DMS153 treated with DMSO at 0.1 percent for 48 hours (cell line): ENCODE results near the gene NOD1.
A peak's percentile ranks its signal among the peaks of the same experiment; 100 is the strongest.

ENCODE experiments used
- DNase-seq: peaks from one replicate; lab custom pipeline; 2025; ENCODE audit not compliant: unreplicated experiment; lab: John Stamatoyannopoulos, UW

Gene NOD1

DNA sequence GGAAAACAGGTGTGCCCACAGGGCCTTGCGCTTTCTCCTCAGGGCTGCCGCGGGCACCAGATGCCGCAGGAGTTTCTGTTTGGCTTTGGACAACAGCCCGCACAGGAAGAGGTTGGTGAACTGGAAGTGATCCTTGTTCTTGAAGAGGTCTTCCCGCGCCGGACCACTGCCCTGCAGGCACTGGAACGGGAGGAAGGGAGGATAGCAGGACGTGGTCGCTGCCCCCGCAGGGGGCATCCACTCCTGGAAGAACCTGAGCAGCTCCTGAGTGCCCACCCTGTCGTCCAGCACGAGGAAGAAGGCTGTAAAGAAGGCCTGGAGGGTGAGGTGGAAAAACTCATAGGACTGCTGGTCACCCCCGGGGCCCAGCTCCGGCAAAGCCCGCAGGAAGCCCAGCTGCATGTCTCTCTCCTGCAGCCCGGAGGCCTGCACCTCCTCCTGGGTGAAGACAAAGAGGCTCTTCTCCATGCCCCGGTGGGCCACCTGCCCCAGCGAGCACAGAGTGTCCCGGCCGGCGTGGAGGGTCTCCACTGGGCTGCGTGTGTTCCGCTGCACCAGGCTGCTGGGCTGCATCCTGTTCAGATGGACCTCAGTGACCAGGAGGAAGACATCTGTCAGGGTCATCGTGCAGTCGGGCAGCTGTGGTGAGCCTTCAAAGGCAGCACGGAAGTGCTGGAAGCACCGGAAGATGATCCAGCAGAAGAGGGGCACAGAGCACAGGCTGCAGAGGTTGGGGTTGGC lies 26.9 kb downstream of the NOD1 start:
- no peak for DNase-seq

DNA sequence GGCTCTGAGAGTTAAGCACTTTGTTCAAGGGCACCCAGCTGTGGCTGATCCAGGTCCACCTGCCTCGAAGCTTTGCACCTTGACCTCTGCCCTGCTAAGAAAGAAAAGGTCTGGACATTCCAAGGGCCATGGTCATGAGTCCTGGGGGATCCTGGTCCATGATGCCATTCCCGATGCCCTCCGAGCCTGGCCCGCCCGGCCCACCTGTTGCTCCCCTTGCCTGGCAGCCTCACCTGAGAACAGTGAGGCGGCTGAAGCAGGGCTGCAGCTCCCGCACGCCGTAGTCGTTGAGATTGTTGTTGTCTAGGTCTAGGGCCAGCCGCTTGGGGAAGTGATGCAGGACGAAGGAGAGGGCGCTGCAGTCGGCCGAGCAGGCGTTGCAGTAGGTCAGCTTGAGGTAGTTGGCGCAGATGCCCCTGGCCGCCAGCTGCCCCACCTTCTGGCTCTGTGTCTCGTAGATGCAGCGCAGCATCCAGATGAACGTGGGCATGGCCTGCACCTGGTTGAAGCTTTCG lies 27.5 kb downstream of the NOD1 start:
- no peak for DNase-seq

DNA sequence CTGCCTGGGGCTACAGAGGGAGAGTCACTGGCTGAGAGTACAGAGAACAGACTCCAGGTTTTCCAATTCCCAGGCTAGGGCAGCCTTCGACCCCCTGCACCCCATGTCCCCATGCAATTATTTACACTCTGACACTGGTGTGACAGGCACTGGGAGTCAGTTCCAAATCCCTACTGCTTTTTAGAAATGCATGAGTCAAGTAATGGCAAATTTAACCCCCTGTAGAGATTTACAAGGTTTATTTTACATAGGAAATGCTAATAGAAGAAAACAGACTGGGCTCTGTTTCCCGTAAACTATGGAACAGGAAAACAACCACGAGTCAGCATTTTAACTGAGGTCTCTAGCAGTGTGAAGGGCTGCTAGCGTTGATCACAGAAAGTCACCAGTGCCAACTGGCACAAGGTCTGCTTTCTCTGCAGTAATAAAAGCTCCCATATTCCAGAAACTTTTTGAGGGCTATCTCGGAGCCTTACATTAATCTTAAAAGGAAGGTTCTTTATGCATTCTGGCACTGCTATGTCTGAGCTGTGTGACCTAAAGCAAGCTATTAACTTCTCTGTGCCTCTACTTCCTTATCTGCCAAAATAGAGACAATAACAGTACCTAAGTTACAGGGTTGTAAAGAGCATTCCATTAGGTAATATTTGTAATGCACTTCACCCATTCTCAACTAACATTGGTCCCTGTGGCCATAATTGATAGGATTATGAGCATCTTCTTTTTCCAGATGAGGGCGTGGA lies 28.2 kb downstream of the NOD1 start:
- no peak for DNase-seq

DNA sequence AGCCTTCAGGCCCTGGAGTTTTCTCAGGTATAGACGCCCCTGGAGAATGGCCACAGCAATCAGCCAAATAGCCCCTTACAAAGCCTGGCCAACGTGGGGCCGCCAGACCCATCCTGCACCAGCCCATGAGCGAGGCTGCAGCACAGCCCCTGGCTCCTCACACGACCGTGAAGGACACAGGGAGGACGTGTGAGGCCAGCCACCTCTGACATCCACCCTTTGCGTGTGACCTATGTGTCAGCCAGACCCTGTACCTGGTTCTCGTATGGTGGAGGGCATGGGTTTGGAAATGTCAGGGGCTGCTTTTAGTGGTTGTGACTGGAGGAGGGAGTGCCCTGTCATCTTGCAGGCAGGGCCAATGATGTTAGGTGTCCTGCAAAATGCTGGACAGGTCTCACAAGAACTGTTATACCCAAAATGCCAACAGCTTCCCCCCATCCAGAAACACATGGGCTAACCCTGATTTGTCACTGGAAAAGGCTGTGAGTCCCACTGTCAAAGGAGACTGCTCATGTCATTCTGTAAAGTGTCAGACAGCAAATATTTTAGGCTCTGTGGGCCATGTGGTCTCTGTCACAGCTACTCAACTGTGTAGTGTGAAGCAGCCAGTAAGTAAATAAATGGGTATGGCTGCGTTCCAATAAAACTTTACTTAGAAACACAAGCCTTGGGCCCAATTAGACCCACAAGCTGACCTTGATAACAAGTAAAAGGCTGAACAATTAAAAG lies 30.0 kb downstream of the NOD1 start:
- no peak for DNase-seq

DNA sequence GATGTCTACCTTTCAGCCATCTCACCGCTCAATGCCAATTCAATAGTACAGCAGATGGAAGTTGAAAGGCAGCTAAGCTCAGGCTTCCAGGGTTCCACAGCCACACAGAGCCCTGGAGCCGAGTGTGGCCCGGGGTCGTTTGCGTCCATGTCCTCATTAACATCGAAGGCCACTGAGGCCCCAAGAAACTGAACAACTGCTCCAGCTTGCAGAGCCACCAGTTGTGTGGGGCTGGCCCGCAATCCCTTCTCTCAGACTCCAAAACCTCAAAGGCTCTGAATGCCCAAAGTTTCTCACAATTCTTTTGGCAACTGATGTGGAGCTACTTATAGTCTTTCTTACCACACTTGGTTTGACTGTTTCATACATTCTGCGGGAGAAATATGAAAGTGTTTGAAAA lies 31.1 kb downstream of the NOD1 start:
- no peak for DNase-seq

DNA sequence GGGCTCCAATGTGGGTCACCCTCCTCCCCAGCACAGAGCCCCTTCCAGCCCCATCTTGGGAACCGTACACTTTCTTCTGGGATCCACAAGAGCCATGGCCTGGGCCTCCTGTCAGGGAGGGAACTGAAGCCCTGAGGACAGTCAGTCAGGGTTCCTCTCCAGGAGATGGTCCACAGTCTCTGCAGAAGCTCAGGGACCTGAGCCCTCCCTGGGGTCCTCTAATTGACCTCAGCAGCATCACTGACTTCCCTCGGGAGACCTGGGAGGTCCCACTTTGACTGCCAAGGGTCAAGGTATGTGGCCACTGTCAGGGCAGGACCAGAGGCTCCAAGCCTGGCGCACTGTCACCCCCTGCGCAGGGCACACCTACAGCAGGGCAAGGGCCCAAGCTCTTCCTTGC lies 32.3 kb downstream of the NOD1 start:
- no peak for DNase-seq

DNA sequence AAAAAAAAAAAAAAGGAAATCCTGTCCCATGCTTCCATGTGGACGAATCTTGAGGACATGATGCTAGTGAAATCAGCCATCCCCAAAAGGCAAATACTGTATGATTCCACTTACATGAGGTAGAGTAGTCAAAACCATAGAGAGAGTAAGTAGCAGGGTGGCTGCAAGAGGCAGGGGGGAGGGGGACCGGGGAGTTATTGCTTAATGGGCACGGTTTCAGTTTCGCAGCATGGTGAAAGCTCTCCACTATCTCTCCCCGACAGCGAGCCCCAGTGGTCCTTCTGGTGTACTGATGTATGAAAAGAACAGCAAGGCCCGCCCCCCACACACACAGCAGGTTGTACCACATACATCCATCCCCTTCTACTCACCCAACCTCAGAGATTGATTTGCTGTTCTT lies 32.8 kb downstream of the NOD1 start:
- DNase-seq: peak; percentile 31

DNA sequence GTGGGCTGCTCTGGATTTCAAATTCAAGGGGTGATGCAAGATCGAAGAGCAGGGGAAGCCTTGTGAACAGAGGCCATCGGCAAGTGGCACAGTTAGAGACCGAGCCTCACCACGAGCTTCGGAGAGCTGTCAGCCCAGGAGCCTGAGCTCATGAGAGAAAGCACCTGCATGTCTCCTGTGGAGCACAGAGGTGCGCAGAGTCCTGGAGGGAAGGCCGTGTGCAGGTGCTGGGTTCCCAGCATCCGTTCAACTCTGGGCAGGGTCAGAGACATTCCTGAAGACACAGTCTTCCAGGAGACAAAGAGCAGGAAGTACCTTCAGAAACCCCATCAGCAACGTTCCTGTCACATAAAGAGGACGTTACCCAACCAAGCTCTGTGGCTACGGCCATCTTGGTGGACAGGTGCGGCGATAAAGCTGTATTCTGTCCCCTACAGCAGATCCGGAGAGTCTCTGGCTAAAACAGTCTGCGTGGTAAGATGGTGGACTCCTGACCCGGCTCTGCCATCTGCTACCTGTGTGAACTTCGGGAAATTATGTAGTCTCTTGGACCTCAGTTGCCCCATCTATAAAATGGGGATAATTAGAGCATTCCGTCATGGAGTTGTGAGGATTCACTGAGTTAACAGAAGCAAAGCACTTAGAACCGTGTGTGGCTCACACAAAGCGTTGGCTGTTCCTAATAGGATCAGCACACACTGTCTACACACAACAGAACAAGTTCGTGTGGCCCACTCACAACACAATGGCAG lies 40.6 kb downstream of the NOD1 start:
- DNase-seq: no peak

DNA sequence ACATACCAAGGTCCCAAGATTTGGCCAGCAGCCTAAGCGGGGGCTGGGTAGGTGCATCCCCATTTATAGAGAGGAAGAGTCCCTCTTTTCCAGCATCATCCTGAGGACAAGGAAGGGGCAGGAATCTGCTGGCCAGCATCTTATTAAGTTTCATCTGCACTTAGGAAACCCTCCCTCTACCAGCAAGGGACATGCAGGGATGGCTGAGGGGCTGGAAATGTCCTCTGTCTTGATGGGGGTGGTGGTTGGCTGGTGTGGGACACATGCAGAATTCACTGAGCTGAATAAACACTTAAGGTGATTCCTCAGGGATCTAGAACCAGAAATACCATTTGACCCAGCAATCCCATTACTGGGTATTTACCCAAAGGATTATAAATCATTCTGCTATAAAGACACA lies 42.1 kb downstream of the NOD1 start:
- no peak for DNase-seq

DNA sequence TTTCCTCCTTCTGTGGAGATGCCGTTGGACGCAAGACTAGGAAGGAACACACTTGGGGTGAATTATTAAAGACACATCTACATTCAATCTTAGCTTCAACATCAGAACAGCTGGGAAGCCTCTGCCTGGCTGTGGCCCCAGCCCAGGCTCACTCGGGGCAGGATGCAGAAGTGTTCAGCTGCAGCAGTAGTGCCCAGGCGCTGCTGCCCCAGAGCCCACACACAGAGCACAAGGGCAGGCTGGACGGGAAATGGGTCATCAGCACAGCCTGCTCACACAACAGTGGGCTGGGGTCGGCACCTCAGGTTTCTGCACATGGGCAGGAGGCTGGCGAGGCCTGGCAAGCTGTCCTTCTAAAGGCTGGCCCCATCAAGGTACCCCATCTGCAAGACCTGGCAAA lies 42.5 kb downstream of the NOD1 start:
- no peak for DNase-seq

DNA sequence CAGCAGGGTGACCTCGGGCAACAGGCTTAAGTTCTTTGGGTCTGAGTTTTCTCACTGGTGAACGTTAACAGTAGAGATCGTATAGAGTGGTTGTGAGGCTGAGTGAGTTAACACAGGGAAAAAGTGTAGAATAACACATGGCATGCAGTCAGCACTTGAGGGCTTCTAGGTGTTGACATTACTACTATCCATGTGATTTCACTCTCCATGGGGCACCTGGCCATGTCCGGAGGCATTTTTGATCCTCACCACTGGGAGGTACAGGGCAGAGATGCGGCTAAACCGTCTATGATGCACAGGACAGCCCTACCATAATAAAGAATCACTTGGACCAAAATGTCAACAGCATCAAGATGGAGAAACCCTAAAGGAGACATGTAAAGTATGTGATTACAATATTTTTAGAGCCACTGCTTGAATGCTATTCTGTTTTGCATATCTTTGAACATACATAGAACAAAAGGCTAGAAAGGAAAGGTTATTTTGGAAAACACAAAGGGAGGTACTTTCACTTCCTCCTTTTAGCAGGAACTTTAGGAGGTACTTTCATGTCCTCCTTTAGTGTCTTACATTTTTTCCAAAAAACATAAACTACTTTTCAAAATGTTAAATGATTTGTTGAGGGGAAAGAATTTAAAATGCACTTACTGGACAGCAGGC lies 44.3 kb downstream of the NOD1 start:
- no peak for DNase-seq

DNA sequence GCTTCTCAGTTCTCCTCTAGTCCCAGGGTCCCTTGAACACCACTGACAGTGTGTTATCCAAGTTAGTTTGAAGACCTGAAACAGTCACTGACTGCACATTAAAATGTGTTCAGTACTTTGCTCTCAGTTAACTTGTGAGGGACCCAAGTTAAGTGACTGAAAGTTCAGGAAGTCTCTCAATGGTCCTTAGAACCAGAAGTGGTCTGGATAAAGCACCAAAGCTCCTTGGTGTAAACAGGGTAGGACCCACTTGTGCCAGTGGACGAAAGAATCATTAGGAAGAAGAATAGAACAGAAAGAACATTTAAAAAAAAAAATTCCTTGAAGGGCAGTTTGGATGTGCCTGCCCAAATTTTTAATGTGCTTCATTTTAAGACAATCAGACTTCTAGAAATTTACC lies 45.1 kb downstream of the NOD1 start:
- no peak for DNase-seq

DNA sequence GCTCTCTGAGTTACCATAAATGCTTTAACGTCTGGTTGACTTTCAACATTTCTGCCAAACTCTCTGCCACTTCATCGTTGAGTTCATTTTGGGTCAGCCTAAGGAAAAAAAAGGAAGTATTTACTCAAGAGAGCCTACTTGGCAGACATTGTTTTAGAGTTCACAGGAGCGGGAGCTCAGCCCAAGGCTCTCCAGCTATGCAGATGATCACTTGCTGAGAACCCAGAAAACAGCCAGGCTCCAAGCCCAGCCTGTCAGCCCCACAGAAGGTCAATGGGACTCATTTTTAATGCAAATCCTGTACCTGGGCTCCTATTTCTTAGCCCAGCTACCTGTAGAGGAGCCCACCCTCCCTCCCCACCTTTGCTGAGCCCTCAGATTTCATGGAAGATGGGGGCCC lies 45.5 kb downstream of the NOD1 start:
- DNase-seq: no peak

DNA sequence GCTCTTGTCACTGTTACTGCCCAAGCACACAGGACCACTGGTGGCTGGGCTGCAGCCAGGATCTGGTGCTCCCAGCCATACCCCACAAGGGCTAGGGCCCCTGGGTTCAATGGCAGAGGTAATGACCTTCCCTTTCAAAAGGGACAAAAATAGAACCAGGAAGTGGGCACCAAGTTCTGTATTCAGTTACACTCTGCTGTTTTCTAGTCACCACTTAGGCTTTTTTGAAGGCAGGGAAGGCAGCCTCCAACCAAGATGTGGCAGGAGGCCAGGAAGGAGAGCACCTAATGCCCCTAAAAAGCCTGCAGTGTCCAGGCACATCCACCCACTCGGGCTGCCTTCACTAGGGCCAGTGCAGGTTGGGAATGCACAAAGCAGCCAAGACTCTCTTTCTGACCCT lies 47.8 kb downstream of the NOD1 start:
- DNase-seq: peak; percentile 93

DNA sequence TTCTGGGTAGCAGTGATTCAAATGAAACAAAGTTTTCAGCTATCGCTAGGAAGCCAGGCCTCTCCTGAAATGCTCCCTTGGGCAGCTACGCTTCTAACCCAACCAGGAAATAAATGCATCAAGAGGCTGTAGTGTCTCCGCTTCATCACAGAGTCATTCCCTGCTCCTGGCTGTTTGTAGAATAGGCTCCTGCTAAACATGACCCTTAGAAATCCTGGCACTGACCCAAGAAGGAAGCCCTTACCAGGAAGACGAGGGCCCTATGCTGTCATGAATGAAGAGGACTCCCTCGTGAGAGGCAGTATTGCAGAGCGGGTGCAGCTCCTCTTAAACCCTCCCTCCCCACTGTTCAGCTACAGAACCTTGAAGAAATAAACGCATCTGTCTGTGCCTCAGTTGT lies 48.3 kb downstream of the NOD1 start:
- peak; percentile 92 for DNase-seq

DNA sequence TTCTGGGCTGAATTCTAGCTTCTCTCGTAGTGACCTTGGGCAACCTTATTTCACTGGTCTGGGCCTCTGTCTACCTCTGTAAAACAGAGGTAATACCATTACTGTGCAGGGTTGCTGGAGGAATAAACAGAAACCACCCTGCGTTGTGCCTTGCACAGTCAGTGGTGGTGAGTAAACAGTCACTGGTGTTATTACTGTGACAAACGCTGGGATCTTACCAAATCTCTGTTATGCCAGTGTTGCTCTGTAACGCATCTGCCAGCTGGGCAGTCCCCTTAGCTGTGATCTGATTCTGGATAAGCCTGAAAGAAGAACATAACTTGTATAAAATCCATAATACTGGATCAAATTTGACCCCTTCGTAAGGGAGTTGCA lies 49.4 kb downstream of the NOD1 start:
- no peak for DNase-seq

DNA sequence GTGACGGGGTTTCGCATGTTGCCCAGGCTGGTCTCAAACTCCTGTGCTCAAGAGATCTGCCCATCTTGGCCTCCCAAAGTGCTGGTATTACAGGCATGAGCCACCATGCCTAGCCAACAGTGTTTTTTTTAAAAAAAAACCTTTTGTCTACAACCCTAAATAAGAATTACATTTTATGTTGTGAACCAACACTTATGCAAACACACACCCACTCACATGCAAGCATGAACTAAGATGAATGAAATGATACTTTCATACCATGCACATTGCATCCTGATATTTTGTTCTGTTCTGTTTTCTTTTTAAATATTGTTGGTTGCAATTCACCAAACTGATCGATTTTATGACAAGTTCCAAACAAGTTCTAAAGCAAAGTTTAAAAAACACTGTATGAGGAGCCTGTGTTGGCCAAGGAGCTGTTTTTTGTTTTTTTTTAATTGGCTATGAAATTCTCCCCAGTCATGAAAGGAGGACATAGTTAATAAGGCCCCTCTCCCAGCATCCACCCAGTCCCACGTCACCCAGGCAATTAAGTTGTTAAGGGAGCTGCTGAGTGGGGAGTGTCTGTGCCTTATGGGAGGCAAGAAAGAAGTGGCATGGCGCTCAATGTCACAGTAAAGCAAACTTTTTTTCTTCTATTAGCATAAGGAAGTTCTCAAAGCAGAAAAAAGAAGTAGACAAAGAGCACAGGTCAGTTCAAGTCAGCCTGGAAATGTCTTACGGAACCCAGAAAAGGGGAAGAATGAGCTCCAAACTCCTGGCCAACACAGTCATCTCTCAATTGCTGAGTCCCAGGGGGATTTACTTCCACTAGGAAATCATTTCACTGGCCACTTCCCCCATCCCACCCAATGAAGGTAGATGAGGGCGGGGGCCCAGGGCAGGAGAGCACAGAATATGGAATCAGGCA lies 50.1 kb downstream of the NOD1 start:
- DNase-seq: no peak

DNA sequence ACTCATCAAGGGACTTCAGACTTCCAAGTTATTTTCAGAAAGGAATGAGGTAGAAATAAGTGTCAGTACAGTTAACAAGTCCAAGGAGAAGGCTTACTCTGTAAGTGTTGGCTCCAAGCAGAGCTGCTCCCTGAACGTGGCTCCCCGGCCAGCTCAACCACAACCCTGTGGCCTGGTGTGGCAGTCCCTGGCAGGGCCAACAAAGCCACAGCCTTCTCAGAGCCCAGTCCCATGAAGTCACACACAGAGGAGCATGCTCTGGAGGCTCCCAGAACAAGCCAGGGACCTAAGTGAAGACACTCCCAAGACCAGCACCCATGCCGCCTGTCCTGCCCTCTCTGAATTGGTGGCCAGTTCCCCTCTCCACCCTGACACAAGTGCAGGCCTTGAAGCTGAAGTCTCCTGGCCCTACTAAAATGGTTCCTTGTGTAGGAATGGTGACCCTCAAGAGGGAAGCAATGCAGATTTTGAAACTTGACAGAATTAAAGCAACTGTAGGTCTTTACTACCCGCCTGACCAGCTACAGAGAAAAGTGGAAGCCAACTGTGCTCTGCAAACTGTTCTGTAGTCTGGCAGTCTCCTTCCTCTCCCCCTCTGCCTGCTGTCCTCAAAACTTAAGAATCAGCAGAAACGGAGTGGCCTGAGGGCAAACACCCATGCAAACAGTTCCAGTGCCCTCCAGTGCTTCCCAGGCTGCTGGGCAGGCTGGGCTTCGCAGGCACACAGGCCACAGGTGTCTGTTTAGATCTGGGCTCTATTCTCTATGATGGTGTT lies 51.1 kb downstream of the NOD1 start:
- no peak for DNase-seq

DNA sequence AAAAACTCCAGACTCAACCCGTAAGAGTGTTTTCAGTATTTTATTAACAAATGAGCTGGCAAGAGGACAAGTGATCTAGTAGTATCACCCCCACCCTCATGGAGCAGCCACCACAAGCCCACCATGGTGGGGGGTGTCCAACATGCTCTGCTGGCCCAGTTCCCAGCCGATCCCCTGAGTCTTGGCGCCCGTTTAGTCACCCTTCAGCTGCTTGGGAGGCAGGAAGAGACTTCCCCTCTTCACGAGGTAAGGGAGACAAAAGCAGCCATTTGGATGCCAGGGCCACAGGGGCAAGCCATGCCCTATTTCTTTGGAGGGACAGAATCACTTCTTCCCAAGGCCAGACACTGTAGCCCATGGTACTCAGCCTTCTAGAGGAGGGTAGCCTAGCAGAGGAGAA lies 54.1 kb downstream of the NOD1 start:
- DNase-seq: no peak
